LNCAP (cell line): ENCODE results near the gene TMEM255B.

ENCODE experiments used
- CTCF ChIP-seq: fragments of 450-650 bp; IDR thresholded peaks from 2 replicates; pipeline ENCODE4 v1.5.1; 2017; ENCODE audit warnings: mild to moderate bottlenecking

Gene TMEM255B

GRCh38 chr13:113860665-113861432 is 101.8 kb downstream of the TMEM255B start:
- TF ChIP-seq CTCF: no peak

- no peak for TF ChIP-seq CTCF
Observed at GRCh38 chr13:113861433-113862030, 102.5 kb downstream of the TMEM255B start.

GRCh38 chr13:113862191-113862930 is 103.3 kb downstream of the TMEM255B start:
- TF ChIP-seq CTCF: no peak

GRCh38 chr13:113862931-113863523 is 104.0 kb downstream of the TMEM255B start:
- TF ChIP-seq CTCF: no peak

GRCh38 chr13:113863524-113864272 is 104.7 kb downstream of the TMEM255B start, which contains the start of gene GAS6:
Gene GAS6, minus strand, starts transcription at chr13:113864076. Its CDS starts 156 bp downstream, at chr13:113863920.
- TF ChIP-seq CTCF: peak; percentile 14; the same call in 1 of the 2 replicates

GRCh38 chr13:113864273-113864890 is 105.4 kb downstream of the TMEM255B start:
- no peak for TF ChIP-seq CTCF
